Mammary epithelial cell (primary cell): Measurements from ENCODE around the gene TTC9B.

Experiments used
- EZH2 ChIP-seq: IDR thresholded peaks from 2 replicates; pipeline ENCODE4 v1.6.1; 2012; ENCODE audit warnings: low read length, inconsistent platforms, borderline replicate concordance
- TF ChIP-seq, protein P1 (sequence below), 2 donors: IDR thresholded peaks in 1 of 2; conservative IDR thresholded peaks in 1 of 2; 2 replicates each; pipeline ENCODE4 v1.5.1; 2011 to 2012; ENCODE audit warnings: inconsistent platforms in 2 of 2, low read length in 2 of 2, mild to moderate bottlenecking in 2 of 2, control low read depth in 1 of 2, low read depth in 1 of 2; ENCODE audit not compliant: insufficient read depth in 1 of 2; ENCODE audit errors: extremely low read depth in 1 of 2

DNA sequence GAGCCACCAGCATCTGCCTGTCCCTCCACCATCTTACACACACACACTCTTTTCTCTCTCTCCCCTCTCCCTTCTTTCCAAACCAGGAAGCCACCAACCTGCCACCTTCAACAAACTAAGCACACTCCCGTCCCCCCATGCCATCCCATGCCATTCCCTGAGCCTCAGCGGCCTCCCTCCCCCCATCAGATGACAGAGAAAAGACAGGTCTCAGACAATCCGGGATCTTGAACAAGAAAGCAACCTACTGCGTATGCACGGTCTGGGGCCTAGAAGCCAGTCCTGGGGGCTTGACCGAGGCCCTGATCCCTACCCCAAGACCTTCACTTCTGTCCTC lies 47.5 kb upstream of the TTC9B start:
- TF ChIP-seq, protein P1, sequence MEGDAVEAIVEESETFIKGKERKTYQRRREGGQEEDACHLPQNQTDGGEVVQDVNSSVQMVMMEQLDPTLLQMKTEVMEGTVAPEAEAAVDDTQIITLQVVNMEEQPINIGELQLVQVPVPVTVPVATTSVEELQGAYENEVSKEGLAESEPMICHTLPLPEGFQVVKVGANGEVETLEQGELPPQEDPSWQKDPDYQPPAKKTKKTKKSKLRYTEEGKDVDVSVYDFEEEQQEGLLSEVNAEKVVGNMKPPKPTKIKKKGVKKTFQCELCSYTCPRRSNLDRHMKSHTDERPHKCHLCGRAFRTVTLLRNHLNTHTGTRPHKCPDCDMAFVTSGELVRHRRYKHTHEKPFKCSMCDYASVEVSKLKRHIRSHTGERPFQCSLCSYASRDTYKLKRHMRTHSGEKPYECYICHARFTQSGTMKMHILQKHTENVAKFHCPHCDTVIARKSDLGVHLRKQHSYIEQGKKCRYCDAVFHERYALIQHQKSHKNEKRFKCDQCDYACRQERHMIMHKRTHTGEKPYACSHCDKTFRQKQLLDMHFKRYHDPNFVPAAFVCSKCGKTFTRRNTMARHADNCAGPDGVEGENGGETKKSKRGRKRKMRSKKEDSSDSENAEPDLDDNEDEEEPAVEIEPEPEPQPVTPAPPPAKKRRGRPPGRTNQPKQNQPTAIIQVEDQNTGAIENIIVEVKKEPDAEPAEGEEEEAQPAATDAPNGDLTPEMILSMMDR (conservative IDR thresholded peaks at IDR 0.05 in 1 of 2, IDR thresholded peaks at IDR 0.05 in 1 of 2; ENCODE audit: extremely low read depth in 1 of 2, insufficient read depth in 1 of 2, low read depth in 1 of 2, low read length in 2 of 2) = no peak
- TF ChIP-seq EZH2 = no peak
